Ecto neural progenitor cell (in vitro differentiated cells): ENCODE measurements around the gene TSPAN9.

Experiments
- DNase-seq: peaks from one replicate; pipeline ENCODE4 v3.0.0-alpha.2; 2018; ENCODE audit warnings: low spot score

The TSPAN9 gene

GRCh38 chr12:3141339-3142321 is 64.5 kb downstream of the TSPAN9 start:
- DNase-seq = no peak

GRCh38 chr12:3142386-3142785 is 65.2 kb downstream of the TSPAN9 start:
- no peak for DNase-seq

GRCh38 chr12:3144495-3144894 is 67.3 kb downstream of the TSPAN9 start:
- no peak for DNase-seq

- DNase-seq = no peak
These were observed 67.9 kb downstream of the TSPAN9 start for GRCh38 chr12:3145033-3145432.

GRCh38 chr12:3145546-3146310 is 68.5 kb downstream of the TSPAN9 start:
- DNase-seq = no peak

GRCh38 chr12:3147260-3147659 is 70.1 kb downstream of the TSPAN9 start:
- no peak for DNase-seq

GRCh38 chr12:3148366-3149000 is 71.3 kb downstream of the TSPAN9 start:
- no peak for DNase-seq

- DNase-seq = no peak
These were observed 72.5 kb downstream of the TSPAN9 start for GRCh38 chr12:3149515-3150307.

- no peak for DNase-seq
These were observed 73.1 kb downstream of the TSPAN9 start for GRCh38 chr12:3150308-3150670.

- no peak for DNase-seq
These were observed 74.0 kb downstream of the TSPAN9 start for GRCh38 chr12:3150931-3151835.

GRCh38 chr12:3152011-3152511 is 74.9 kb downstream of the TSPAN9 start:
- no peak for DNase-seq

GRCh38 chr12:3152892-3153291 is 75.7 kb downstream of the TSPAN9 start:
- no peak for DNase-seq

GRCh38 chr12:3154006-3154405 is 76.8 kb downstream of the TSPAN9 start:
- no peak for DNase-seq

- no peak for DNase-seq
These were observed 78.7 kb downstream of the TSPAN9 start for GRCh38 chr12:3155702-3156370.

- no peak for DNase-seq
These were observed 80.6 kb downstream of the TSPAN9 start for GRCh38 chr12:3157581-3158323.

- DNase-seq = no peak
These were observed 81.8 kb downstream of the TSPAN9 start for GRCh38 chr12:3158851-3159465.

- no peak for DNase-seq
These were observed 82.9 kb downstream of the TSPAN9 start for GRCh38 chr12:3160081-3160480.

GRCh38 chr12:3161861-3162260 is 84.7 kb downstream of the TSPAN9 start:
- no peak for DNase-seq
